ENCODE measurements around the gene PHF21A. TPM values are rescaled to one million over a fixed set of nuclear protein-coding genes. Genes with fewer than 3 reads are reported as not detected.

Gene PHF21A
- total RNA-seq = 10 to 100 TPM; 28.5 to 53.9 (median 42.2) TPM

- TF ChIP-seq POLR2AphosphoS5 (IDR thresholded peaks at IDR 0.05) = peak; percentile 67
- TF ChIP-seq, protein P1, sequence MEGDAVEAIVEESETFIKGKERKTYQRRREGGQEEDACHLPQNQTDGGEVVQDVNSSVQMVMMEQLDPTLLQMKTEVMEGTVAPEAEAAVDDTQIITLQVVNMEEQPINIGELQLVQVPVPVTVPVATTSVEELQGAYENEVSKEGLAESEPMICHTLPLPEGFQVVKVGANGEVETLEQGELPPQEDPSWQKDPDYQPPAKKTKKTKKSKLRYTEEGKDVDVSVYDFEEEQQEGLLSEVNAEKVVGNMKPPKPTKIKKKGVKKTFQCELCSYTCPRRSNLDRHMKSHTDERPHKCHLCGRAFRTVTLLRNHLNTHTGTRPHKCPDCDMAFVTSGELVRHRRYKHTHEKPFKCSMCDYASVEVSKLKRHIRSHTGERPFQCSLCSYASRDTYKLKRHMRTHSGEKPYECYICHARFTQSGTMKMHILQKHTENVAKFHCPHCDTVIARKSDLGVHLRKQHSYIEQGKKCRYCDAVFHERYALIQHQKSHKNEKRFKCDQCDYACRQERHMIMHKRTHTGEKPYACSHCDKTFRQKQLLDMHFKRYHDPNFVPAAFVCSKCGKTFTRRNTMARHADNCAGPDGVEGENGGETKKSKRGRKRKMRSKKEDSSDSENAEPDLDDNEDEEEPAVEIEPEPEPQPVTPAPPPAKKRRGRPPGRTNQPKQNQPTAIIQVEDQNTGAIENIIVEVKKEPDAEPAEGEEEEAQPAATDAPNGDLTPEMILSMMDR (IDR thresholded peaks at IDR 0.05) = no peak
- no peak for TF ChIP-seq EP300 (IDR thresholded peaks at IDR 0.05)
- peak; percentile 38 to 50 for TF ChIP-seq POLR2A (IDR thresholded peaks at IDR 0.05)
- H3K4me1 ChIP-seq = peaks cover 0 to 38% (median 8%) of the 10 kb centered on the region in 3 donors
- H3K27ac ChIP-seq = peak within 1 kb of the TSS; percentile 93 to 100 (median 97)
- H3K27me3 ChIP-seq = no peaks in the 10 kb centered on the region
- peak; percentile 90 for ATAC-seq
- H3K9me3 ChIP-seq = no peaks in the 10 kb centered on the region
- no CpG with 5 or more reads among the region's 52 CpGs for WGBS, 2 donors (ENCODE audit: low coverage in 1 of 2)
- no peaks in the 10 kb centered on the region for H3K36me3 ChIP-seq
- H3K4me3 ChIP-seq = peak within 1 kb of the TSS; percentile 92 to 95
Observed at GRCh38 chr11:46121301-46121723, at the start of gene PHF21A. Gene PHF21A, minus strand, starts transcription at chr11:46121454. Its CDS starts 37,235 bp downstream, at chr11:46084219.

GRCh38 chr11:46170797-46171196 is 49.5 kb upstream of the PHF21A start:
- Histone ChIP-seq H3K36me3 (no peaks in the 10 kb centered on the region), H3K4me3 (no peak overlapping the region), H3K27me3 (peaks cover 13% of the 10 kb centered on the region), H3K9me3 (no peaks in the 10 kb centered on the region), H3K4me1 (no peaks in the 10 kb centered on the region), H3K27ac (no peak overlapping the region)
- TF ChIP-seq EP300 (IDR thresholded peaks at IDR 0.05) (no peak), POLR2AphosphoS5 (IDR thresholded peaks at IDR 0.05) (no peak), POLR2A (IDR thresholded peaks at IDR 0.05) (no peak)
- TF ChIP-seq, protein P1 (IDR thresholded peaks at IDR 0.05) = no peak
- no peak for ATAC-seq

- Histone ChIP-seq H3K27me3 (peaks cover 71% of the 10 kb centered on the region), H3K36me3 (no peaks in the 10 kb centered on the region), H3K27ac (no peak overlapping the region), H3K4me3 (no peak overlapping the region), H3K4me1 (no peaks in the 10 kb centered on the region), H3K9me3 (no peaks in the 10 kb centered on the region)
- no peak for ATAC-seq
- TF ChIP-seq EP300 (IDR thresholded peaks at IDR 0.05) (no peak), POLR2A (IDR thresholded peaks at IDR 0.05) (no peak), POLR2AphosphoS5 (IDR thresholded peaks at IDR 0.05) (no peak)
- TF ChIP-seq, protein P1 (IDR thresholded peaks at IDR 0.05) = no peak
- 74 to 85% methylated on average over 3 to 5 of the region's 5 CpGs for WGBS, 2 donors (ENCODE audit: low coverage in 1 of 2)
Observed at GRCh38 chr11:46162700-46163099, 41.4 kb upstream of the PHF21A start.

DNA sequence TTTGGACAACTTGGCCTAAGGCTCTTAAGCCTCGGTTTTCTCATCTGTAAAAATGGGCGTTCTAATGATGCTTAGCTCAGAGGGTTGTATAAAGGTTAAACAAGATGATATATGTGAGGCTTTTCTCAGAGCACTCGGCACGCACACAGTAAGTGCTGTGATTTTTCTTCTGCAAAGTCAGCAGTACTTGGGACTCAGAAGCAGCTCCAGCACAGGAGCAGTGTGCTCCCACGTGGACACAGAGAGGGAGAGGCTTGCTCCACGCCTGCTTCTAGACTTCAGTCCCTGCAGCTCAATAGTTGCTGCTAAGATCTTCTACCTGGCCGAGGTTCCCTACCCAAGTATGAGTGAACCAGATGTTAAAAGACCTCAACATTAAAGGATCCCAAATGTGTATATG is 39.9 kb upstream of the PHF21A start:
- no peak for ATAC-seq
- 40 to 85% methylated on average over 3 to 7 of the region's 7 CpGs for WGBS, 2 donors (ENCODE audit: low coverage in 1 of 2)
- TF ChIP-seq EP300 (IDR thresholded peaks at IDR 0.05) (no peak), POLR2A (IDR thresholded peaks at IDR 0.05) (no peak), POLR2AphosphoS5 (IDR thresholded peaks at IDR 0.05) (no peak)
- TF ChIP-seq, protein P1 (IDR thresholded peaks at IDR 0.05) = no peak
- Histone ChIP-seq H3K9me3 (no peaks in the 10 kb centered on the region), H3K27me3 (peaks cover 68% of the 10 kb centered on the region), H3K27ac (no peak overlapping the region), H3K4me3 (no peak overlapping the region), H3K4me1 (no peaks in the 10 kb centered on the region), H3K36me3 (no peaks in the 10 kb centered on the region)

GRCh38 chr11:46160100-46160499 is 38.8 kb upstream of the PHF21A start:
- H3K9me3 ChIP-seq = no peaks in the 10 kb centered on the region
- no peak for ATAC-seq
- H3K27ac ChIP-seq = no peak overlapping the region
- no peaks in the 10 kb centered on the region for H3K36me3 ChIP-seq
- H3K27me3 ChIP-seq = peaks cover 63% of the 10 kb centered on the region
- no peak for TF ChIP-seq POLR2A (IDR thresholded peaks at IDR 0.05)
- TF ChIP-seq, protein P1 (IDR thresholded peaks at IDR 0.05) = no peak
- TF ChIP-seq EP300 (IDR thresholded peaks at IDR 0.05) = no peak
- TF ChIP-seq POLR2AphosphoS5 (IDR thresholded peaks at IDR 0.05) = no peak
- no peak overlapping the region for H3K4me3 ChIP-seq
- no peaks in the 10 kb centered on the region for H3K4me1 ChIP-seq
- 0 to 90% methylated on average over 1 to 2 of the region's 3 CpGs for WGBS, 2 donors (ENCODE audit: low coverage in 1 of 2)

Measured in gastroesophageal sphincter (tissue), 4 donors.